HepG2 (cell line): ENCODE results near the gene ELK1.

Experiments used
- TF ChIP-seq, protein P1 (sequence below): sonication (generic); formaldehyde crosslinking; IDR thresholded peaks from 2 replicates; pipeline ENCODE4 v1.9.0; 2021; ENCODE audit warnings: missing genetic modification reagents, borderline replicate concordance
- TF ChIP-seq, protein P2 (sequence below): sonication (generic); formaldehyde crosslinking; IDR thresholded peaks from 2 replicates; pipeline ENCODE4 v1.8.0; 2023; ENCODE audit warnings: mild to moderate bottlenecking, missing genetic modification reagents

DNA sequence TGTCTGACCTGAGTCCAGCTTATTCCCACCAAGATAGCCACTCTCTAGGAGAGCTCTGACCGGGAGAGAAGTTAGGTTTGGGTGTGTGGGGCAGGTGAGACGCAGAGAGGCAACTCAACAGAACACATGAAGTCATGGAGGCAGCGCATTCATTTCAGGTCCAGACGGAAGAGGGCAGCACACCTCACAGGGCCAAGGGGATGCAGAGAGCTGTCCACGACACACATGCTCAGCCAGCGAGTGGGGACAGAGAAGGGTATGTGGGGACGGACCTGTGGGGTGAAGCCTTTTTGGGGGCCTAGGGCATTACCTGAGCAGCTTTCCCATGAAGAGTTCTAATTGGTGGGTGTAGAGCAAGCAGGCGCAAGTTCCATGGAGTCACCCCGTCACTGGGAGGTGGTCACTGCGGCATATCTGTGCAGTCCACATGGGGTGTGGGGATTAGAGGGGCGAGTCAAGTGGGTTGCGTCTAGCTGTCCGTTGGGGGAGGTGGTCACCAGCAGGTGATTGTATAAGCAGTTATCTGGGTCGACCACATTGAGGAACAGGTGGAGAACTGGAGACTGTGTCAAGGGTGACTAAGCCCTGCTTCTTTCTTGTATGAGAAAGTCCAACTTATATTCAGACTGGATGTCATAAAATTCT lies 32.9 kb upstream of the ELK1 start:
- TF ChIP-seq, protein P1, sequence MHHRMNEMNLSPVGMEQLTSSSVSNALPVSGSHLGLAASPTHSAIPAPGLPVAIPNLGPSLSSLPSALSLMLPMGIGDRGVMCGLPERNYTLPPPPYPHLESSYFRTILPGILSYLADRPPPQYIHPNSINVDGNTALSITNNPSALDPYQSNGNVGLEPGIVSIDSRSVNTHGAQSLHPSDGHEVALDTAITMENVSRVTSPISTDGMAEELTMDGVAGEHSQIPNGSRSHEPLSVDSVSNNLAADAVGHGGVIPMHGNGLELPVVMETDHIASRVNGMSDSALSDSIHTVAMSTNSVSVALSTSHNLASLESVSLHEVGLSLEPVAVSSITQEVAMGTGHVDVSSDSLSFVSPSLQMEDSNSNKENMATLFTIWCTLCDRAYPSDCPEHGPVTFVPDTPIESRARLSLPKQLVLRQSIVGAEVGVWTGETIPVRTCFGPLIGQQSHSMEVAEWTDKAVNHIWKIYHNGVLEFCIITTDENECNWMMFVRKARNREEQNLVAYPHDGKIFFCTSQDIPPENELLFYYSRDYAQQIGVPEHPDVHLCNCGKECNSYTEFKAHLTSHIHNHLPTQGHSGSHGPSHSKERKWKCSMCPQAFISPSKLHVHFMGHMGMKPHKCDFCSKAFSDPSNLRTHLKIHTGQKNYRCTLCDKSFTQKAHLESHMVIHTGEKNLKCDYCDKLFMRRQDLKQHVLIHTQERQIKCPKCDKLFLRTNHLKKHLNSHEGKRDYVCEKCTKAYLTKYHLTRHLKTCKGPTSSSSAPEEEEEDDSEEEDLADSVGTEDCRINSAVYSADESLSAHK (CRISPR knock-in tag): no peak
- TF ChIP-seq, protein P2, sequence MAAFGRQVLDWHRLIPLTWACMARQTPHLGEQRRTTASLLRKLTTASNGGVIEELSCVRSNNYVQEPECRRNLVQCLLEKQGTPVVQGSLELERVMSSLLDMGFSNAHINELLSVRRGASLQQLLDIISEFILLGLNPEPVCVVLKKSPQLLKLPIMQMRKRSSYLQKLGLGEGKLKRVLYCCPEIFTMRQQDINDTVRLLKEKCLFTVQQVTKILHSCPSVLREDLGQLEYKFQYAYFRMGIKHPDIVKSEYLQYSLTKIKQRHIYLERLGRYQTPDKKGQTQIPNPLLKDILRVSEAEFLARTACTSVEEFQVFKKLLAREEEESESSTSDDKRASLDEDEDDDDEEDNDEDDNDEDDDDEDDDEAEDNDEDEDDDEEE (CRISPR knock-in tag): no peak
